ENCODE data around the gene RHBDL1.
A peak's percentile ranks its signal among the peaks of the same experiment; 100 is the strongest.

RHBDL1 gene

GRCh38 chr16:674968-675883 is at the start of gene RHBDL1:
RHBDL1 (plus strand) TSS chr16:675671; CDS start chr16:675791, 120 bp downstream.
- peaks cover 49% of the 10 kb centered on the region for H3K36me3 Mint-ChIP-seq (ENCODE audit: low read depth)
- no peaks in the 10 kb centered on the region for H3K9me3 Mint-ChIP-seq
- peaks cover 38% of the 10 kb centered on the region for H3K27me3 Mint-ChIP-seq
- peak within 1 kb of the TSS; percentile 10 for H3K27ac Mint-ChIP-seq
- H3K4me3 Mint-ChIP-seq = peak within 1 kb of the TSS; percentile 66
- H3K4me1 Mint-ChIP-seq (ENCODE audit: low read depth) = peaks cover 25% of the 10 kb centered on the region
- intact Hi-C loops (cut with micrococcal nuclease) = no loop called here

GRCh38 chr16:625977-626765 is 49.3 kb upstream of the RHBDL1 start:
- Mint-ChIP-seq H3K27ac (no peak overlapping the region), H3K9me3 (no peaks in the 10 kb centered on the region), H3K4me3 (no peak overlapping the region), H3K4me1 (ENCODE audit: low read depth) (peaks cover 6% of the 10 kb centered on the region), H3K36me3 (ENCODE audit: low read depth) (peaks cover 54% of the 10 kb centered on the region), H3K27me3 (peaks cover under 1% of the 10 kb centered on the region)
- intact Hi-C loops (cut with micrococcal nuclease) = no loop called here

DNA sequence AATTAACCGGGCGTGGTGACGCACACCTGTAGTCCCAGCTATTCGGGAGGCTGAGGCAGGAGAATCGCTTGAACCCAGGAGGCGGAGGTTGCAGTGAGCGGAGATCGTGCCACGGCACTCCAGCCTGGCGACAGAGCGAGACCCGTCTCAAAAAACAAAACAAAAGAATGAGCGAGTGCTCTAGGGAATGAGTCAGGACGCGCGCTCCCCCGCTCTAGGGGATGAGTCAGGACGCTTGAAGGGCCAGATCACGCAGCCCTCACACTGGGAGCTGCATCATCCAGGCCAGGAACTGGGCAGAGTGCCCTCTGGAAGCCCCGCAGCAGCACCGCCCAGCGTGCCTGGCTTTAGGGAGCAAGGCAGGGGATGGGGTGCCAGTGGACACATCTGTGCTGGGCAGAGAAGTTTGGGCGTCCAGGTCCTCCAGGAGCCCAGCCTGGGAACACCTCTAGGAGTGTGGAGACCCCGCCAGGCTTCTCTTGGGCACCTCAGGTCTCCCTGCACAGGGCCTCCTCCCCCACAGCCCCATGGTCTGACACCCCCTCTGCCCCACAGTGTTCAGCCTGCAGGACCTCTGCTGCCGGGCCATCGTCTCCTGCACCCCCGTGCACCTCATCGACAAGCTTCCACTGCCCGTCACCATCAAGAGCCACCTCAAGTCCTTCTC is 48.6 kb upstream of the RHBDL1 start:
- Mint-ChIP-seq H3K4me3 (no peak overlapping the region), H3K9me3 (no peaks in the 10 kb centered on the region), H3K27ac (no peak overlapping the region), H3K27me3 (peaks cover 8% of the 10 kb centered on the region), H3K4me1 (ENCODE audit: low read depth) (peaks cover 4% of the 10 kb centered on the region), H3K36me3 (ENCODE audit: low read depth) (peaks cover 48% of the 10 kb centered on the region)
- intact Hi-C loops (cut with micrococcal nuclease) = no loop called here

GRCh38 chr16:627454-628239 is 47.8 kb upstream of the RHBDL1 start:
- peaks cover 4% of the 10 kb centered on the region for H3K4me1 Mint-ChIP-seq (ENCODE audit: low read depth)
- peaks cover 8% of the 10 kb centered on the region for H3K27me3 Mint-ChIP-seq
- H3K36me3 Mint-ChIP-seq (ENCODE audit: low read depth) = peaks cover 49% of the 10 kb centered on the region
- intact Hi-C loops (cut with micrococcal nuclease) = no loop called here
- no peak overlapping the region for H3K27ac Mint-ChIP-seq
- H3K9me3 Mint-ChIP-seq = no peaks in the 10 kb centered on the region
- H3K4me3 Mint-ChIP-seq = no peak overlapping the region

DNA sequence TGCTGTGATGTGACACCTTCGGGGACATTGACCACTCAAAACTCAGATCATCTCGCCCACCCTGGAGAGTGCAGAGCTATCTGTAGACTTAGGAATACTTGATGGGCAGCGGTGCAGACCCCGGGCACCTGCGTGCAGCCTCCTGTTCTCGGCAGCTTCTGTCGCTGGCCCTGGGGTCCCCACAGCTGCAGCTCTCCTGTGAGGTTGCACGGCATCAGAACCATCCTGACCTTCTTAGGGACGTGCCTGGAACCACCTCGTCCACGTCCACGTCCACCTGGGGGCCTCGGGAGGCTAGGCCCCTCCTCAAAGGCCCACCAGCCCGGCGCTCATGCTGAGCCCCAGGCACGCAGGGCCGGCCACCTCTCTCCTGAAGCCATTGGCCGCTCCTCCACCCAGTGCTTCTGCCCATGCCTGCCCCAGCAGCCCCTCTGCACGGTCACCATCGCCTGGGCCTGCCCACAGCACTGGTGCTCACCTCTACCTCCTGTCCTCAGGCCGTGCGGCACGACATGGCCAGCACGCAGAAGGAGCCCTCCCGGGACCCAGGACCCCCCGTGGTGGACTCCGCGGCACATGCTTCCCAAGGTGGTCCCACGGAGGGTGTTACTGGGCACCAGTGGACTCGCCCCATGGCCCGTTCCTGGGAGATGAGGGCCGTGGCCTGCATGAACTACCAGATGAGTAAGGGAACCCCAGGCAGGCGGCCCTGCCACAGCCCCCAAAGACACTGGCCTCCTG is 47.0 kb upstream of the RHBDL1 start:
- Mint-ChIP-seq H3K9me3 (no peaks in the 10 kb centered on the region), H3K4me3 (no peak overlapping the region), H3K4me1 (ENCODE audit: low read depth) (peaks cover 4% of the 10 kb centered on the region), H3K36me3 (ENCODE audit: low read depth) (peaks cover 57% of the 10 kb centered on the region), H3K27ac (no peak overlapping the region), H3K27me3 (peaks cover 8% of the 10 kb centered on the region)
- intact Hi-C loops (cut with micrococcal nuclease) = no loop called here

- Mint-ChIP-seq H3K36me3 (ENCODE audit: low read depth) (peaks cover 66% of the 10 kb centered on the region), H3K27me3 (peaks cover 8% of the 10 kb centered on the region), H3K9me3 (no peaks in the 10 kb centered on the region), H3K4me3 (no peak overlapping the region), H3K27ac (no peak overlapping the region), H3K4me1 (ENCODE audit: low read depth) (peaks cover 6% of the 10 kb centered on the region)
- intact Hi-C loops (cut with micrococcal nuclease) = no loop called here
These were observed 46.2 kb upstream of the RHBDL1 start for GRCh38 chr16:629185-629832.

GRCh38 chr16:629833-630248 is 45.6 kb upstream of the RHBDL1 start:
- peaks cover 8% of the 10 kb centered on the region for H3K27me3 Mint-ChIP-seq
- peaks cover 71% of the 10 kb centered on the region for H3K36me3 Mint-ChIP-seq (ENCODE audit: low read depth)
- intact Hi-C loops (cut with micrococcal nuclease) = no loop called here
- H3K9me3 Mint-ChIP-seq = no peaks in the 10 kb centered on the region
- H3K4me3 Mint-ChIP-seq = no peak overlapping the region
- peak overlapping the region; percentile 12 for H3K27ac Mint-ChIP-seq
- H3K4me1 Mint-ChIP-seq (ENCODE audit: low read depth) = peaks cover 11% of the 10 kb centered on the region

DNA sequence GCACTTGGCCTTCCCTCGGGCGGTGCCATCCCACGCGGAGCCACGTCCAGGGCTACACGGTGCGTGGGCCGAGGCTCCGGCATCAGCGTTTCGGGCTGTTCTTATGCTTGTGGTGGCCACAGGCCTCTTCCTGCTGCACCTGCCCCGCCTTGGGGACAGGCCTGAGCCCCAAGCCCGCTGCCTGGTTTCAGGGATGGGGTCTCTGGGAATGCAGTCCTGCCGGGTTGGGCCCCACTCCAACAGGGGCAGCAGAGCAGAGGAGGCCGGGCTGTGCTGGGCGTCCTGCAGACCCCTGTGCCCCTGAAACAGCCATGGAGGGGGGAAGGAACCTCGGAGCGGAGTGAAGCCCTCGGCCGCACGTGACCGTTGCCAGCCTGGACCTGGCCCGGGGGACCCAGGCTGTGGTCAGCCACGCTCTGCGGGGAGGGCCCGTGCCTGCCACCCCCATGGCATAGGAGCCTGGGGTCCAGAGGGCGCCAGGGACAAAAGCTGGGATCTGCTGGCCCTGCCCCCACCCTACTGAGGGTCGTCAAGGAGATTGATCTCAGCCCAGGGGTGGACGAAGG is 45.1 kb upstream of the RHBDL1 start:
- H3K27me3 Mint-ChIP-seq = peaks cover 8% of the 10 kb centered on the region
- peaks cover 69% of the 10 kb centered on the region for H3K36me3 Mint-ChIP-seq (ENCODE audit: low read depth)
- intact Hi-C loops (cut with micrococcal nuclease) = no loop called here
- no peaks in the 10 kb centered on the region for H3K9me3 Mint-ChIP-seq
- H3K4me3 Mint-ChIP-seq = no peak overlapping the region
- H3K4me1 Mint-ChIP-seq (ENCODE audit: low read depth) = peaks cover 14% of the 10 kb centered on the region
- H3K27ac Mint-ChIP-seq = peak overlapping the region; percentile 12

DNA sequence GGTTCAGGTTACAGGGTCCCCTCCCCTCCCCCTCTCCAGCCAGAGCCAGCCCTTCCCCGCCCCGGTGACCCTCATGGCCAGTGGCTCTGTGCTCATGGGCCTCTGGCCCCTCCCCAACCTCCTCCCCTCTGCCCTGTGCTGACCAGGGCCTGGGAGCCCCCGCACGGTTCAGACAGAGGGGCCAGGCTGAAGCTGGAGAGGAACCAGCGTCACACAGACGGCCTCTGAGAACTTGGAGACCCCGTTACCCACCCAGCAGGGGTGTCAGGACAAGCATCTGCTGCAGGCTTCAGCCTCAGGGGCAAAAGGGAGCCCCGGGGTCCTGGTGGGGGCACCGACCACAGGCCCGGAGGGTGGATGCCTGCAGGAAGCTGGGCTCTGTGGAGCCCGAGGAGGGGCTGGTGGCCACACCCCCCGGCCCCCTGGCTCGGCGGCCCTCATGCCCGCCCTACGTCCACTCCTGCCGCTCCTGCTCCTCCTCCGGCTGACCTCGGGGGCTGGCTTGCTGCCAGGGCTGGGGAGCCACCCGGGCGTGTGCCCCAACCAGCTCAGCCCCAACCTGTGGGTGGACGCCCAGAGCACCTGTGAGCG is 44.6 kb upstream of the RHBDL1 start, which contains the start of gene WFIKKN1:
Gene WFIKKN1, plus strand, starts transcription at position 171 of the 591 bp plus-strand sequence. Its CDS starts 269 bp downstream, at position 440.
- Mint-ChIP-seq H3K9me3 (no peaks in the 10 kb centered on the region), H3K27ac (peak within 1 kb of the TSS; percentile 12), H3K4me1 (ENCODE audit: low read depth) (peaks cover 14% of the 10 kb centered on the region), H3K4me3 (no peak within 1 kb of the TSS), H3K36me3 (ENCODE audit: low read depth) (peaks cover 63% of the 10 kb centered on the region), H3K27me3 (peaks cover 8% of the 10 kb centered on the region)
- intact Hi-C loops (cut with micrococcal nuclease) = no loop called here

DNA sequence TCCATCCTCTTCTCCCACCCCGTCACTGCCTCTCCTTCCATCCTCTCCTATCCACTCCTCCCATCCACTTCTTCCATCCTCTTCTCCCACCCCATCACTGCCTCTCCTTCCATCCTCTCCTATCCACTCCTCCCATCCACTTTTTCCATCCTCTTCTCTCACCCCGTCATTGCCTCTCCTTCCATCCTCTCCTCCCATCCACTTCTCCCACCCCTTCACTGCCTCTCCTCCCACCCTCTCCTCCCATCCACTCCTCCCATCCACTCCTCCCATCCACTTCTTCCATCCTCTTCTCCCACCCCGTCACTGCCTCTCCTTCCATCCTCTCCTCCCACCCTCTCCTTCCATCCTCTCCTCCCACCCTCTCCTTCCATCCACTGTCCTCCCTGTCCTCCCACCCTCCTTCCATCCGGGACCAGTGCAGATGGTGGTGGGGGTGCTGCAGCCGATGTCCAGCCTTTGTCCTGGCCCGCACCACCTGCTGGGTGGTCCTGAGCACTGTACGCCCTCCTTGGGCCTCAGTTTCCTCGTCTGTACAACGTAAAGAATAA is 43.6 kb upstream of the RHBDL1 start:
- H3K4me1 Mint-ChIP-seq (ENCODE audit: low read depth) = peaks cover 14% of the 10 kb centered on the region
- peaks cover 8% of the 10 kb centered on the region for H3K27me3 Mint-ChIP-seq

DNA sequence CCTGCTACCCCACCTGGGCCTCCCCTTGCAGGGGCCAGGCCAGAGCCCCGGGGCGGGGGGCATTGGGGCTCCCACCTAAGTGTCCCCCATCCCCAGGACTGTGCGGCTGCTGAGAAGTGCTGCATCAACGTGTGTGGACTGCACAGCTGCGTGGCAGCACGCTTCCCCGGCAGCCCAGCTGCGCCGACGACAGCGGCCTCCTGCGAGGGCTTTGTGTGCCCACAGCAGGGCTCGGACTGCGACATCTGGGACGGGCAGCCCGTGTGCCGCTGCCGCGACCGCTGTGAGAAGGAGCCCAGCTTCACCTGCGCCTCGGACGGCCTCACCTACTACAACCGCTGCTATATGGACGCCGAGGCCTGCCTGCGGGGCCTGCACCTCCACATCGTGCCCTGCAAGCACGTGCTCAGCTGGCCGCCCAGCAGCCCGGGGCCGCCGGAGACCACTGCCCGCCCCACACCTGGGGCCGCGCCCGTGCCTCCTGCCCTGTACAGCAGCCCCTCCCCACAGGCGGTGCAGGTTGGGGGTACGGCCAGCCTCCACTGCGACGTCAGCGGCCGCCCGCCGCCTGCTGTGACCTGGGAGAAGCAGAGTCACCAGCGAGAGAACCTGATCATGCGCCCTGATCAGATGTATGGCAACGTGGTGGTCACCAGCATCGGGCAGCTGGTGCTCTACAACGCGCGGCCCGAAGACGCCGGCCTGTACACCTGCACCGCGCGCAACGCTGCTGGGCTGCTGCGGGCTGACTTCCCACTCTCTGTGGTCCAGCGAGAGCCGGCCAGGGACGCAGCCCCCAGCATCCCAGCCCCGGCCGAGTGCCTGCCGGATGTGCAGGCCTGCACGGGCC is 42.8 kb upstream of the RHBDL1 start:
- no peaks in the 10 kb centered on the region for H3K9me3 Mint-ChIP-seq
- peaks cover 9% of the 10 kb centered on the region for H3K27me3 Mint-ChIP-seq
- no peak overlapping the region for H3K4me3 Mint-ChIP-seq
- intact Hi-C loops (cut with micrococcal nuclease) = no loop called here
- H3K4me1 Mint-ChIP-seq (ENCODE audit: low read depth) = peaks cover 19% of the 10 kb centered on the region
- H3K36me3 Mint-ChIP-seq (ENCODE audit: low read depth) = peaks cover 54% of the 10 kb centered on the region
- H3K27ac Mint-ChIP-seq = no peak overlapping the region

More for the DNA sequence above, 43.6 kb upstream of the RHBDL1 start:
- H3K27ac Mint-ChIP-seq = no peak overlapping the region
- H3K36me3 Mint-ChIP-seq (ENCODE audit: low read depth) = peaks cover 61% of the 10 kb centered on the region
- intact Hi-C loops (cut with micrococcal nuclease) = no loop called here
- no peaks in the 10 kb centered on the region for H3K9me3 Mint-ChIP-seq
- H3K4me3 Mint-ChIP-seq = no peak overlapping the region
